AML-193 (cell line): ENCODE data around the gene CDH4.
"Not testable (repeated sequence)": the region's sequence is repeated elsewhere in the genome, so short reads cannot be mapped to it uniquely, and the experiment has no call there.

Source experiments
- DNase-seq, 2 experiments: peaks; one replicate each; lab custom pipeline; 2025; lab: John Stamatoyannopoulos, UW

CDH4 gene

DNA sequence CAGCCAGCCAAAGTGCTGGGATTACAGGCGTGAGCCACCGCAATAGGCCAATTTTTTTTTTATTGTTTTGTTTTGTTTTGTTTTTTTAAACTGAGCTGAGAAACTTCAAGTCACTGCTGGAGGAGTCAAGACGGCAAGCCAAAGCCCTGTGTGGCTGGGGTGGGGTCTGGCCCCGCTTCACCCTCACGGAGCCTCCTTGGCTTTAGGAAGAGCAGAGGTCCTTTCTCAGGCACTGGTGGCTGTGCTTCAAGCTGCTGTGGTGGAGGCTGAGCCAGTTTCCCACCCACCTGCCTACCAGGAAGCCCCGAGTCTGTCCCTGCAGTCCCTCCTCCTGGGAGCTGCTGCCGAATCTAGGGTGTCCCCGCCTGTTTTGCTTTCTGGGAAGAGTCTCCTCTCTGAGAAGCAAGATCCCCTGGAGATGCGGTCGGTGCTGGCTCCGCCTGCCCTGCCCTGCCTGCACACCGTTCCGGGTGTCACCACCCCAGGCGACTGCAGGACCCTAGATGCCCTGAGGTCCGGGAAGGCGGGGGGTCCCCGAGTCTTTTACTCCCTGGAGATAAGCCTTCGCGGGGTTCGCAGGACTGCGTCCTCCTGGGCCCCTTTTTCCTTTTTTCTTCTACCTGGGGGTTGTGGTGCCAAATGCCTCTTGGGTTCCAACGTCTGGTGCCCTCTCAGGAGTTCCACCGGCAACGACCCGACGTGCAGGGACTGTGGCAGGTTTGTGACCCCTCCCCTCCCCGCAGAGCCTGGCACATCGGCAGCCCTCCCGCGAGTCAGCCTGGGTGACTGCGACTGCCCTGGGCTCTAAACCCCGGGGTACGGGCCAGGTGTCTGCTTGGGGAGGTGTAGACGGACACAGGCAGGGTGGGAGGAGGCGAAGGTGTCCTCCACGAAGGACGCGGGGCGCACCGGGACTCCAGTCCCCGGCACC, 712.9 kb downstream of the CDH4 start:
- DNase-seq: no peak

DNA sequence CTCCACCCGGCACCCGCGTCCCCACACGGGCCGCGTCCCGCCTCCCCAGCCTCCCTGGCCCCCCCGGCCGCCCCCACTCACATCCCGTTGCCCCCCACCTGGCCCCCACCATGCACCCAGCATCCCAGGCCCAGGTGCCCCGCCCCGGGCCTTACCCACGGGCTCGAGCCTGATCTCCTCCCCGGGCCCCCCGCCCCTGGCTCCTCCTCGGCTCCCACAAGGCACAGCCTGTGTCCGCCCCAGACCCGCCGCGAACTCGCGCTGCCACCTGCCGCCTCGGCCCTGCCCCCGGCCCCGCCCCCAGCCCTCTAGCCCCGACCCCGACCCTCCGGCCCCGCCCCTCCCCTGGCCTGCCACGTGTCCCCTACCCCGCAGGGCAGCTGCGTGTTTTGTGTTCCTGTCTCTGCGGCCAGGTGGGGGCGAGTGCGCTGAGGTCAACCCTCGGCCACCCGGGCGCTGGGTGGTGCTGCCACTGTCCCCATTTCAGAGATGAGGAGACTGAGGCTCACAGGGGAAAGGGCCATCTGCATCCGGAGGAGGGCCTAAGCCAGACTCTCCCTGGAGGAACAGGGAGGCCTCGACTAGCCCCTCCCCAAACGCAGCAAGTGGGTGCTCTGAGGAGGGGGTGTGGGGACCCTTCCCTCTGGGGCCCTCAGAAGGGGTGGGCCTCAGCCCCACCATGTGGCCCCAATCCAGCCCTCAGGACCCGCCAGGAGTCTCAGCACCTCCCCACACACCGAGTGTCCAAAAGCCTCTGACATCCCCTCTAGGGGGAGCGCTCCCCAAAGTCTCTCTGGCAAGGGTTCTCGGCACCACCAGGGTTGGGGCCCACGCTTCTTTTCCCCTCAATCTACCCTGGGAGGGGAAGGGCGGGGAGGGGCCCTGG, 713.8 kb downstream of the CDH4 start:
- no peak for DNase-seq

DNA sequence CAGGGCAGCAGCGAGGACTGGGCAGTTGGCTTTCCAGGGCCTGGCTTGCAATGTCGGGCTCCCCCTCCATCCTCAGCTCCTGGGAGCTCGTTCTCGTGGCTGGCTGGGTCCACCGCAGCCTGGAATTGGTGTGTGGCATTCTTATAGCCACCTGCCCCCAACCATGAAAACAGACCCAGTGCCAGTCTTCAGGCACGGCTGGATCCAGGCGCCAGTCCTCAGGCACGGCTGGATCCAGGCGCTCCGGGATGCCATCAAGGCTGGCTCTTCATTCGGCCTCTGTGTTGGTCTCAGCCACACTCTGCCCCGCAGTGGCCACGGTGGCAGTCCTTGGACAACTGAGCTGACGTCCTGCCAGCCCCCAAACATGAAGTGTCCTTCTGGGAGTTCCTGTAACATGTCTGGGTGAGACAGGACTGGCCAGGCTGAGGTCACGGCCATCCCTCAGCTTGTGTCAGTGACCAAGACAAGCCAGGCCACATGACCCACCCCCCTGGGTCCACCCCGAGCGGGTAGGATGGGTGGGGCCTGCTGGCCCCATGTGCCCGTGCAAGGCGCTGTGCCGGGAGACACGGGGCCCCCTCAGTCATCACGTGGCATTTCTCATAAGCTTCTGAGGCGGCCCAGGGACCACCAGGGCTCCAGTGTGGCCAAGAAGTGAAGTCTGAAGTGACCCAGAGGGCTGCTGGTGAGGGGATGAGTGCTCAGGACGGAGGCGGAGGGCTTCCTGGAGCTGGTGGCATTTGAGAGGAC, 714.6 kb downstream of the CDH4 start:
- DNase-seq: no peak

DNA sequence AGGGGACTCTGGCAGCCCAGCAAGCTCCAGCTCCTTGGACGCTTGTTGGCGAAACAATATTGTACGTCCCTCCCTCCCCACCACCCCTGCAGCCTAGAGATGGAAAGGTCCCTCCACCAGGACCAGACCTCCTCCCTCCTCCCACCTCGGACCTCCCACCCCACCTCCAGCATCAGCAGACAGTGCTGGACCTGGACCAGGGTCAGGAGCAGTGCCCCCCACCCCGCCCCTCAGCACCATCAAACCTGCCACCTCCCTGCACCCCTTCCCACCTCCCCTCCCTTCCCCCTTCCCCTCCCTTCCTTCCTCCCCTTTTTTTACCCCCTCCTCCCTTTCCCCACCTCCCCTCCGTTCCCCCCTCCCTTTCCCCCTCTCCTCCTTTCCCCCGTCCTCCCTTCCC, 715.2 kb downstream of the CDH4 start:
- no peak for DNase-seq

DNA sequence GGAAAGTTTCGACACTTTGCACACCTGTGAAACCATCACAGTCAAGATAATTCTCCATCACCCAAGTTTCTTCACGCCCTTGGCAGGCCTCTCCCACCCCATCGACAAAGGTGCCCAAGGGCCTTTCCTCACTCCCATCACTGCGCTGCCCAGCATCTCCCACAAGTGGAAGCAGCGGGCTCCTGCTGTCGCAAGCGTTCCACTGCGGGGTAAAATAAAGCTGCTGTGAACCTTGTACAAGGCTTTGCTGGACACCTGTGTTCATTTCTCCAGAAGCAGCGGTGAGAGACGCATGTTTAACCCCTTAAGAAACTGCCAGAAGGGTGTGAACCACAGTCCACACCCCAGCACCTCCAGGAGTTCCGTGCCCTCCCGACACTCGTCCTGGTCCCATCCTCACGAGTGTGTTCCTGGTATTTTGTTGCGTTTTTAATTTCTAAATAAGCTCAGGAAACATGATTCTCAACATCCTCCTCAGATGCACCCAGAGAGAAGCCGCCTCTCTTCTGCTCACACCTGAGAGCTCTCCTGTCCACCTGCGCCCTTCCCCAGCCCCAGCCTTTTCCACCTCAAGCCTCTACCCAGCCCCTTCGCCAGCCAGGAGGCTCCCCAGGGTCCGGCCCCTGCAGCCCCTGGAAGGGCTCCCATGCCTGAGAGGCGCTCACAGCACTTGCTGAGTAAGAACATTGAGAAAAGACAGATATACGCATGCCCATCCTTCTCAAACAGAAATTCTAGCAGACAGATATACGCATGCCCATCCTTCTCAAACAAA, 716.2 kb downstream of the CDH4 start:
- DNase-seq: no peak

DNA sequence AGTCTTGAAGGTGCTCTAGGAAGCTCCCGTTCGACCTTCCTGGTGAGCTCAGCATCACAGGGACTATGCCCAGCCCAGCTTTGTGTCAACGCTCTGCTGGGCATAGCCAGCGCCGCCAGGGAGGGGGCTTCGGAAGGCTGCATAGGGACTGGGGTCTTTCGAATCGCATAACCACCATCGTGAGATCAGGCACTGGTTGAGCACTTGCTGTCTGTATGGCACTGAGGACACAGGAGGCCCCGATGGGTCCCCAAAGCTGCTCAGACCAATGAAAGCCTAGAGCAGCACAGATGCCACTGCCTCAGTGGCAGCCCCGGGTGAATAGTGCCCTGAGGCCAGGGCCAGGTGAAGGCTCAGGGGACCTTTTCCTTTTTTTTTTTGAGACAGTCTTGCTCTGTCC, 716.9 kb downstream of the CDH4 start:
- DNase-seq: no peak

DNA sequence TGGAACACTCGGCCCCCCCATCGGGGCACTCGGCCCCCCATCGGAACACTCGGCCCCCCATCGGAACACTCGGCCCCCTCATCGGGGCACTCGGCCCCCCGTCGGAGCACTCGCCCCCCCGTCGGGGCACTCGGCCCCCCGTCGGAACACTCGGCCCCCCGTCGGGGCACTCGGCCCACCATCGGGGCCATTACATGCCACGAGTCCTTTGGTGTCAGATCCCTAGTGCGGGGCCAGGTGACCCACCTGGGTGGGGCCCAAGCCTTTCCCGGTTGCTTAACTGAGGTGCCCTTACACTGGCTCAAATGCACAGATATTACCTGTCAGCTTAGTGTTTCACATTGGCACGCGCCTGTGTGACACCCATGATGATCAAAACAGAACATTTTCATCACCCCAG, 717.7 kb downstream of the CDH4 start:
- no peak for DNase-seq

DNA sequence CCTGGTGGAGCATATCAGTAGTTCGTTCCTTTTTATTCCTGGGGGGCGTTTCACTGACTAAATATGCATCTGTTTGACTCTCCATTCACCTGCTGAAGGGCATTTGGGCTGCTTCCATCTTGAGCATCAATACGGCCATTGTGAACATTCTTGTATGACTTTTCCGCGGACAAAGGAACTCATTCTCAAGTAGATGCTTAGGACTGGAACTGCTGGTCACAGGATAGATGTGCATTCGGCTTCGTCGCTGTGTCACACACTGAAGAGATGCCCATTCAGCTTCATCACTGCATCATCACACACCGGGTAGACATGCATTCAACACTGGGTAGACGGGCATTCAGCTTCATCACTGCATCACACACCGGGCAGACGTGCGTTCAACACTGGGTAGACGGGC, 718.3 kb downstream of the CDH4 start:
- DNase-seq: no peak

DNA sequence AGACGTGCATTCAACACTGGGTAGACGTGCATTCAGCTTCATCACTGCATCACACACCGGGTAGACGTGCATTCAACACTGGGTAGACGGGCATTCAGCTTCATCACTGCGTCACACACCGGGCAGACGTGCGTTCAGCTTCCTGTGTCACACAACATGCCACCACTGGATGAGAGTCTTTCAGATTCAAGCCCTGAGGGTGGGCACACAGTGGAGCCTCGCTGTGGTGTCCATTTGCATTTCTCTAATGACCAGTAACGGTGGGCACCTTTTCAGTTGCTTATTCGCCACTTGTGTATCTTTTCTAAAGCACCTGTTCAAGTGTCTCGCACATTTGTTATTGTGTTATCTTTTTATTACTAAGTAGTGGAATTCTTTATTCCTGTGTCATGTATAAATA, 719.5 kb downstream of the CDH4 start:
- not testable (repeated sequence) for DNase-seq

DNA sequence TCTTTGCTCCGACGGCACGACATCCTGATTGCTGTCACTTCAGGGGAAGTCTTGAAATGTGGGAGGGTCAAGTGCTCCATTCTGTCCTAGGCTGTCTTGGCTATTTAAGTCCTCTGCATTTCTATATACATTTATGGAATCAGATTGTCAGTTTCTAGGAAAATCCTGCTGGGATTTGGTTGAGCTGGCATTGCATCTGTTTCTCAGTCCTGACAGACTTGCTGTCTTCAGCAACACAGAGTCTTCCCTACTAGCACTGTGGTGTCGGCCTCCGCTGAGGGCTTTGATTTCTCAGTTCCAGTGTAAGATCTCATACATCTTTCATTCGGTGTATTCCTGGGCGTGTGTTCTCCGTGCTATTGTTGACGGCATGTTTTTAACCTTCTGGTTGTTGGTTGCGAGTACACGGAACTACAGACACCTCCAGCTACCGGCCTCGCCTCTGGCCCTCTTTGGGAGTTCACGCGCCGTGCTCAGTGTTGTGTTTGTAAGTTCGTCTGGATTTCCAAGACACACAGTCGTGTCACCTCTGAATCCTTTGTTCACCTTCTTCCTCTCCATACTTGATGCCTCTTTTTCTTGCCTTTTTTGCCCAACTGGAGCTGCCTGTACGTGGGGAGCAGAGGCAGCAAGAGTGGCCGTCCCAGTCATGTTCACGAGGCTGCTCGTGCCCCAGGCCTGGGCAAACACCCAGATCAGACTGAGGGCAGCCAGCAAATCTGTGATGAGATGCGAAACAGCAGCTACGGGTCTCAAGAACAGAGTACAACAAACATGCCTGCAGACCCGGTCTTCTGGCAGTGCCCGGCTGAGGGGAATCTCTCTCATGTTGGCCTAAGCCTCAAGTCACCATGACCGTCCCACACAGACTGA, 720.8 kb downstream of the CDH4 start:
- DNase-seq: no peak

DNA sequence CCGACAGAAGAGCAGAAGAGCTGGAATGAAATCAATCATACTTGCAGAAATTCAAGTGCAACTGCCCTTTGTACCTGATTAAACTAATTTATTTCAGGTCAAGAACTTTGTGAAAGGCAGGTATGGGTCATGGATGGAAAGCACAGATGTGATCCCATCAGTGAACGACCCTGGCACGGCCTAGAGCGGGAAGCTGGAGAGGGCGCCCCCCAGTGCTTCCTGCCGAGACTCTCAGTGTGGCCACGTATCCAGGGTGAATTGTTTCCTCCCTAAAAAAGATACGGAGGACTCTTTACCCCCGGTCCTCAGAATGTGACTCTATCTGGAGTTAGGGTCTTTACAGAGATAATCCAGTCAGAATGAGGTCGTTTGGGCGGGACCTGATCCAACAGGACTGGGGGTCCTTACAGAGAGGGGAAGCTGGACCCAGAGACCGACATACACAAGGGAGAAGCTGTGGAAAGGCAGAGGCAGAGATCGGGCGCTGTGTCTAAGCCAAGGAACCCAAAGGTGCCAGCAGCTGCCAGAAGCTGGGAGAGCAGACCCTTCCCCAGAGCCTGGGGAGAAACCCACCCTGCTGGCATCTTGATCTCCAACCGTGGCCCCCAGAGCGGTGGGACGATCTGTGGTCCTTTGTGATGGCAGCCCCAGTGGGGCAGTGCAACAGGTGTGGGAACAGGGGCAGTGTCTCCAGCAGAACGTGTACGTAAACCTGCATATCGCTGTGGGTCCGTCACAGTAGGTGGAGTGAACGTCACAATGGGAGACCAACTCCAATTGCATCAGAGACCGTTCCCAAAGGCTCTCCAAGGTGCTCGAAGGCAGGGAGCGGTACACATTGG, 721.7 kb downstream of the CDH4 start:
- no peak for DNase-seq

DNA sequence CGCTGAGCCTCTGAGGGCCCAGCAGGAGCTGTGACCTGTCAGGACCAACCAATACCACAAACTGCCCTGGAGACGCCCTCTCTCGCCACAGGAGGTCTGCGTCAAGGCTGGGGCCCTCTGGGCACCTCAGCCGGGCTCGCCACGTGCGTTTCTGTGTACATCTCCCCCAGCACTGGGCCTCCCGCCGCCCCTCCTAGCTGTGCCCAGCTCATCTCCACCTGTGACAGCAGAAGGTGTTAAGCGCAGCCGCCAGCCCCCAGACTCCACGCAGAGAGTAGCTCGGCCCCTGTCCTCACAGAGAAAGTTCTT, 722.2 kb downstream of the CDH4 start:
- DNase-seq: no peak

DNA sequence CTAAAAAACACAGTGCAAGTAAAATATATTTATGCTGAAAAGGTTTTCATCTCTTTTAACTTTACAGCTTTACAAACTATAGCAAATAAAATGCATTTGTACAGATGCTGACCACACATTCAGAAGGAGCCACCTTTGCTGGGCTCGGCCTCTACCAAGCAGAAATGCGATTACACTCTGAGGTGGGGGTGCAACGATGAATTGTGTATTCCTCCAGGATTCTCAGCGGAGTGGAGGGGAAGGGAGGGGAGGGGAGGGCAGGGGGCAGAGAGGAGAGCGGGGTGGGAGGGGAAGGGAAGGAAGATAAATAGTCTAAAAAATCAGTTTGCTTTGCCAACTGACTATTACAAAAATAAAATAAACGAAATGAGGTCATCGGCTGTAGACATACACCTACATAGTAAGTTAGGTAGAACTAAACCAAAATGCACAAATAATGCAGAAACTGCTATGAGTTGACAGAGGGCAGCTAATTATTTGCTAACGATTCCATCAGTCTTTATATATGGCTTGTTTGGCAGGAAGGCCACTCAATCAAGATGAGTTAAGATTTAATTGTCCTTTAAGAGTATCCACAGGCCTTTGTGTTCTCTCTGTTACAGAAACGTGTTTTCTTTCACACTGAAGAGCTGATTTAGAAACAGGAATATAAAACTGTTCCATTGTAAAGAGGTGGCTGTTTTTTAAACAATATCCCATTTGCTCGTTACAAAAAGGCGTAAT, 723.5 kb downstream of the CDH4 start:
- no peak for DNase-seq

DNA sequence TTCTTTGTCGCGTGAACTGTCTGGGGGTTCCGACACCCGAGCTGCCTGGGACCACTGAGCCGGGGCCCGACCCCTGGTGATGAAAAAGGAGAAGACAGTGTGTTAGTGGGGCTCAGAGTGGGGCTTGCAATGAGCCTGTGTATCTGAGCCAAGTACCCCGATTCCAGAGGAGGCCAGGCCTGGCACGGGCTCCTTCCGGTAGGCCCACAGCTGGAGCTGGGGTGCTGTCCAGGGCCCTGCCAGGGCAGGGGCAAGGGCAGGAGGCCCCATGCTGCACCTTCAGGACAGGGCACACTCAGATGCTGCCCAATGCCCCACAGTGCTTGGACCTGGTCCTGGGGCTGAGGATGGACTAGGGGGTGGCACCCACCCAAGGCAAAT, 724.2 kb downstream of the CDH4 start:
- DNase-seq: no peak

DNA sequence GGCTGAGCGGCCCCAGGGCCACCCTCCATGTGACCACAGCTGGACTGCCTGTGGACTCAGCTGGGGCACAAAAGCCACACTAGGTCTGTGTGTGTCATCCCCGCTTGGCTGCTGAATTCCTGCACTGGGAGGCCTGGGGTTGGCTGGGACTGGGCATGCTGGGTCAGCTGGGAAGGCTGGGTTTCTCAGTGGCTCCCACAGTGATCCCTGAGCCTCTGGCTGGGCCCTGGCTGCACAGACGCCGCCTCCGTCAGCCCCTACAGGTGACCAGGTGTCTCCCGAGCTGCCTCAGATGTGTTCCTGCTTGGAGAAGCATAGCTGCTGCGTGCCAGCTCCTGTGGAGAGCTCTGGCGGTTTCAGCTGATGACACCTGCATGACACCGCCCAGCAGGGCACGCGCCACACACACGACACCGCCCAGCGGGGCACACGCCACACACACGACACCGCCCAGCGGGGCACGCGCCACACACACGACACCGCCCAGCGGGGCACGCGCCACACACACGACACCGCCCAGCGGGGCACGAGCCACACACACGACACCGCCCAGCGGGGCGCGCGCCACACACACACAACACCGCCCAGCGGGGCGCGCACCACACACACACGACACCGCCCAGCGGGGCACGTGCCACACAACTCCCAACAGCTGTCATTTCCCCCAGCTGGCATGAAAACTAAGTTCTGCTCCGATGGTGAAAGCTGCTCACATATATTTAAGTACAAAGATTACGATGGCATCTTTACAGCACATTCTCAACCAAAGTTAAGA, 724.8 kb downstream of the CDH4 start:
- no peak for DNase-seq

DNA sequence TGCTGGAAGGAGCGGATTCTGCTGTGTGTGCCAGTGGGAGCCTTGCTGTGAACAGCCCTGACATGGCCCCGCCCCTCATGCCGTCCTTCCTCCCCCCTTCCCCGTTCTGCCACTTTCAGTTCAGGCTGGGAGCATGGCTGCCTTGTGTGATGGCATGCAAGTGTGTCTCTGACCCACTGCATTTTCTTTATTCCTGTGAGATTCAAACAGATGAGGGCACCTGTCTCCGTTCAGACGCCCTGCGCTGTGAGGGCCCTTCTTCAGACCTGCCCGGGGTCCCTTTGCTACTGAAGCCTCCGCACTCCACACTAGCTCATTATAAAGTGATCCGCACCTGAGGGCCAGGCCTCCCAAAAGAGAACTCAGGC, 725.3 kb downstream of the CDH4 start:
- no peak for DNase-seq

DNA sequence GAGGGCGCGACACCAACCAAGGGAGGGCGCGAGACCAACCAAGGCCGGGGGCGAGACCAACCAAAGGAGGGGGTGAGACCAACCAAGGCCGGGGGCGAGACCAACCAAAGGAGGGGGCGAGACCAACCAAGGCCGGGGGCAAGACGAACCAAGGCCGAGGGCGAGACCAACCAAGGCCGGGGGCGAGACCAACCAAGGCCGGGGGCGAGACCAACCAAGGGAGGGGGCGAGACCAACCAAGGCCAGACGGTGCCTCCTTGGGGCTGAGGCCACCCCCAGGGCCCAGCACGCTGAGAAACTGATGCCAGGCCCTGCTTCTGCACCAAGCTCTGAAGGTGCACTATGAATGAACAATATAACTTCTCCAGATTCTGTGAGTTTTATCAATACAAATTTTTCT, 726.4 kb downstream of the CDH4 start:
- DNase-seq: no peak

DNA sequence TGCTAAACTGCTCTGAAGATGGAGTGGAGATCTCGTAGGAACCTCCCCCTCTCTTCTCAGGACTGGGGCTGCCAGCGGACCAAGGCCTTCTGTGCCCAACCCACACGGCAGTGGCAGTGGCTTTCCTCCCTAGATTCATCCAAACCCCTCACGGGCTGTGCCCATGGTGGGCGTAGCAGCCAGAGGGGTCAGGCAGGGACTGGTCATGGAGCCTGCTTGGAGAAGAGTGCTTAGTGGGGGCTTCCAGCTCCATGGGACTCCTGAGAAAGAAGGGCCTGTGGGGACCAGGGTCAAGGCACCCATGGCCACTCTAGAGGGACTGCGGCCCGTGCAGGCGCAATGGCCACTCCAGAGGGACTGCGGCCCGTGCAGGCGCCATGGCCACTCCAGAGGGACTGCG, 727.0 kb downstream of the CDH4 start:
- DNase-seq: no peak
